ENCODE measurements around the gene NPM3.

- TF ChIP-seq CTCF (IDR thresholded peaks at IDR 0.05; ENCODE audit: low read depth, low read length): no peak
- no peak for TF ChIP-seq EZH2phosphoT487 (IDR thresholded peaks at IDR 0.05; ENCODE audit: low read depth)
Measured at GRCh38 chr10:101766306-101766705, 16.9 kb downstream of the NPM3 start.

Measured in OCI-LY3 (cell line).